ENCODE data around the gene HPS6. TPM values are rescaled to one million over a fixed set of nuclear protein-coding genes. Genes with fewer than 3 reads are reported as not detected.

HPS6 gene
- total and polyA plus RNA-seq, 9 of the 15 experiments (the other 6 are each of a cell fraction or from before 2014, with no cell fraction given), result 0.45 to 14.0 (median 4.5) TPM

- Histone ChIP-seq H3K4me2 (ENCODE audit: insufficient read depth, low read length) (no peak overlapping the region), H3K27me3 (ENCODE audit: control insufficient read depth in 2 of 2, insufficient read depth in 2 of 2, low read length in 2 of 2) (no peaks in the 10 kb centered on the region), H3K27ac (ENCODE audit: extremely low read depth, low read depth, low read length) (no peak overlapping the region), H2AFZ (ENCODE audit: low read depth, low read length) (no peak overlapping the region), H3K4me3 (no peak overlapping the region), H3K79me2 (ENCODE audit: control insufficient read depth, insufficient read depth, low read length) (no peaks in the 10 kb centered on the region), H3K36me3 (ENCODE audit: control insufficient read depth, insufficient read depth, low read length) (peaks cover 20% of the 10 kb centered on the region; the same call in 2 of the 3 replicates), H3K9me3 (replicated peaks; ENCODE audit: control insufficient read depth, insufficient read depth, low read depth, low read length) (no peaks in the 10 kb centered on the region), H3K9ac (ENCODE audit: insufficient read depth in 1 of 2, low read depth in 2 of 2, low read length in 2 of 2) (no peak overlapping the region), H4K20me1 (replicated peaks; ENCODE audit: control insufficient read depth, insufficient read depth, low read length) (no peaks in the 10 kb centered on the region), H3K4me1 (replicated peaks in 1 of 2; ENCODE audit: control insufficient read depth in 2 of 2, insufficient read depth in 2 of 2, low read length in 2 of 2) (no peaks in the 10 kb centered on the region; a peak in 2 of 5 replicates), H3K9me1 (ENCODE audit: control insufficient read depth, insufficient read depth, low read length) (no peaks in the 10 kb centered on the region)
- intact Hi-C loops (cut with micrococcal nuclease), result no loop called here
- POLR2A ChIA-PET, result interaction anchor here (1.1 to 4.6 kb wide), 3 partner anchors 9 to 13 kb away, joined by 3 to 27 read pairs (median 4); no protein-coding TSS in a partner anchor
- in situ Hi-C loops (cut with MboI), result no loop called here
- 25% methylated on average over 1 of the region's 1 CpG for WGBS (ENCODE audit: insufficient coverage, low coverage, missing lambda C conversion rate)
- no peak for ATAC-seq
- no peak for TF ChIP-seq SMC3 (conservative IDR thresholded peaks at IDR 0.05; ENCODE audit: insufficient read depth, low read depth, low read length)
- TF ChIP-seq, protein P1, sequence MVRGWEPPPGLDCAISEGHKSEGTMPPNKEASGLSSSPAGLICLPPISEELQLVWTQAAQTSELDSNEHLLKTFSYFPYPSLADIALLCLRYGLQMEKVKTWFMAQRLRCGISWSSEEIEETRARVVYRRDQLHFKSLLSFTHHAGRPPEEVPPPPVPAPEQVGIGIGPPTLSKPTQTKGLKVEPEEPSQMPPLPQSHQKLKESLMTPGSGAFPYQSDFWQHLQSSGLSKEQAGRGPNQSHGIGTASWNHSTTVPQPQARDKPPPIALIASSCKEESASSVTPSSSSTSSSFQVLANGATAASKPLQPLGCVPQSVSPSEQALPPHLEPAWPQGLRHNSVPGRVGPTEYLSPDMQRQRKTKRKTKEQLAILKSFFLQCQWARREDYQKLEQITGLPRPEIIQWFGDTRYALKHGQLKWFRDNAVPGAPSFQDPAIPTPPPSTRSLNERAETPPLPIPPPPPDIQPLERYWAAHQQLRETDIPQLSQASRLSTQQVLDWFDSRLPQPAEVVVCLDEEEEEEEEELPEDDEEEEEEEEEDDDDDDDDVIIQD (CRISPR knock-in tag; IDR thresholded peaks at IDR 0.05), result no peak
- no peak for TF ChIP-seq HSF4 (CRISPR knock-in tag; IDR thresholded peaks at IDR 0.05; ENCODE audit: borderline replicate concordance)
- TF ChIP-seq SRSF1 (IDR thresholded peaks at IDR 0.05; ENCODE audit: low read depth, low read length), result no peak
- TF ChIP-seq MTA1 (IDR thresholded peaks at IDR 0.05; ENCODE audit: borderline replicate concordance), result no peak
- TF ChIP-seq ATF1 (CRISPR knock-in tag; IDR thresholded peaks at IDR 0.05), result no peak
- no peak for TF ChIP-seq ATF1 (tag; IDR thresholded peaks at IDR 0.05)
- no peak for TF ChIP-seq ZKSCAN3 (CRISPR knock-in tag; IDR thresholded peaks at IDR 0.05)
- TF ChIP-seq HEY1 (CRISPR knock-in tag; IDR thresholded peaks at IDR 0.05; ENCODE audit: borderline replicate concordance), result no peak
- TF ChIP-seq ZNF184 (CRISPR knock-in tag; IDR thresholded peaks at IDR 0.05), result no peak
- TF ChIP-seq NFXL1 (CRISPR knock-in tag; IDR thresholded peaks at IDR 0.05), result no peak
- no peak for TF ChIP-seq UBTF (IDR thresholded peaks at IDR 0.05; ENCODE audit: borderline replicate concordance in 1 of 2, low read depth in 2 of 2, low read length in 2 of 2)
- DNase-seq (ENCODE audit: extremely low read depth in 1 of 4, low spot score in 3 of 4), result no peak
- CTCF ChIA-PET (ENCODE audit: low intra/inter-chr PET ratio), result no interaction called here
- BruUV-seq (replicated peaks), result no TSS peak
- no peak for FAIRE-seq
These were observed 37.3 kb downstream of the HPS6 start for GRCh38 chr10:102102421-102102820.

Measured in K562 (cell line).